GM12878 (cell line): ENCODE measurements around the gene SYNGR3. TPM values are rescaled to one million over a fixed set of nuclear protein-coding genes. Genes with fewer than 3 reads are reported as not detected.

Experiments
- ASH2L ChIP-seq: fragments of 300-600, 200-600 bp; sonication (generic); IDR thresholded peaks from 2 replicates; pipeline ENCODE4 v1.6.1; 2017; ENCODE audit warnings: low read depth, mild to moderate bottlenecking, borderline replicate concordance
- CHD2 ChIP-seq: IDR thresholded peaks from 2 replicates; pipeline ENCODE4 v1.6.1; 2011; ENCODE audit warnings: low read depth, low read length, improper control_type of control experiment, borderline replicate concordance
- E2F8 ChIP-seq: fragments of 450-650 bp; IDR thresholded peaks from 2 replicates; pipeline ENCODE4 v1.6.1; 2018; ENCODE audit warnings: mild to moderate bottlenecking, low read depth, moderate library complexity; ENCODE audit not compliant: partially characterized antibody
- GABPA ChIP-seq: IDR thresholded peaks from 2 replicates; pipeline ENCODE4 v1.6.1; 2014; ENCODE audit warnings: antibody characterized with exemption, low read depth, mild to moderate bottlenecking, inconsistent platforms
- MYC ChIP-seq: IDR thresholded peaks from 2 replicates; pipeline ENCODE4 v1.6.1; 2011; ENCODE audit warnings: mild to moderate bottlenecking, low read length, moderate library complexity, inconsistent platforms; ENCODE audit not compliant: insufficient read depth, insufficient replicate concordance, insufficient read length, severe bottlenecking
- NR2C1 ChIP-seq: fragments of 450-650 bp; IDR thresholded peaks from 2 replicates; pipeline ENCODE4 v1.6.1; 2017; ENCODE audit warnings: antibody characterized with exemption, mild to moderate bottlenecking, moderate library complexity
- RCOR1 ChIP-seq: conservative IDR thresholded peaks from 2 replicates; pipeline ENCODE4 v1.6.1; 2012; ENCODE audit warnings: low read depth, low read length, improper control_type of control experiment
- SMC3 ChIP-seq: IDR thresholded peaks from 2 replicates; pipeline ENCODE4 v1.6.1; 2011; ENCODE audit warnings: low read length, improper control_type of control experiment, borderline replicate concordance
- SRF ChIP-seq, 2 experiments: IDR thresholded peaks; 2 replicates each; pipeline ENCODE4 v1.6.1; 2011; ENCODE audit warnings: low read depth in 2 of 2, low read length in 2 of 2, mild to moderate bottlenecking in 1 of 2, moderate library complexity in 1 of 2
- TAF1 ChIP-seq: IDR thresholded peaks from 2 replicates; pipeline ENCODE4 v1.6.1; 2011; ENCODE audit warnings: mild to moderate bottlenecking, low read depth, low read length, borderline replicate concordance
- ZBTB33 ChIP-seq: fragments of 450-650 bp; IDR thresholded peaks from 2 replicates; pipeline ENCODE4 v1.6.1; 2017; ENCODE audit warnings: mild to moderate bottlenecking
- polyA plus RNA-seq, 11 experiments: library from polyadenylated mRNA; depleted of rRNA in 4 of 11; unstranded in 6 of 11; stranded (reverse) in 5 of 11; fragments of >200 nt; fragmentation: Nextera tagmentation in 4 of 11; fragmentation: Illumina TruSeq in 1 of 11; extraction: Ambion mirVana in 4 of 11; extraction: Trizol in 1 of 11; gene quantifications; 1 replicate in 1 of 11; 2 replicates in 10 of 11; pipeline versions ENCODE4 v1.2.1 to v1.2.3, GENCODE V29; 2011 to 2016; ENCODE audit warnings: inconsistent platforms in 2 of 11, missing spikeins in 2 of 11, low read depth in 1 of 11
- total RNA-seq, 4 experiments: library from RNA; depleted of rRNA in 3 of 4; stranded (reverse); fragments of >200 nt in 3 of 4; fragmentation: Illumina TruSeq in 1 of 4; extraction: Trizol in 1 of 4; gene quantifications; 2 replicates each; pipeline versions ENCODE4 v1.2.1 to v1.2.3, GENCODE V29; 2013 to 2021
- TF ChIP-seq, protein P1 (sequence below): fragments of 450-650 bp; formaldehyde crosslinking; IDR thresholded peaks from 2 replicates; pipeline ENCODE4 v1.5.0; 2022; ENCODE audit warnings: mild to moderate bottlenecking, missing genetic modification characterization
- TF ChIP-seq, protein P2 (sequence below): fragments of 150-350 bp; IDR thresholded peaks from 2 replicates; pipeline ENCODE4 v1.6.1; 2016; ENCODE audit warnings: low read depth, low read length

Gene SYNGR3
- total and polyA plus RNA-seq, 10 of the 15 experiments (the other 5 are each of a cell fraction or from before 2014, with no cell fraction given), result 1.2 to 18.1 (median 6.6) TPM

DNA sequence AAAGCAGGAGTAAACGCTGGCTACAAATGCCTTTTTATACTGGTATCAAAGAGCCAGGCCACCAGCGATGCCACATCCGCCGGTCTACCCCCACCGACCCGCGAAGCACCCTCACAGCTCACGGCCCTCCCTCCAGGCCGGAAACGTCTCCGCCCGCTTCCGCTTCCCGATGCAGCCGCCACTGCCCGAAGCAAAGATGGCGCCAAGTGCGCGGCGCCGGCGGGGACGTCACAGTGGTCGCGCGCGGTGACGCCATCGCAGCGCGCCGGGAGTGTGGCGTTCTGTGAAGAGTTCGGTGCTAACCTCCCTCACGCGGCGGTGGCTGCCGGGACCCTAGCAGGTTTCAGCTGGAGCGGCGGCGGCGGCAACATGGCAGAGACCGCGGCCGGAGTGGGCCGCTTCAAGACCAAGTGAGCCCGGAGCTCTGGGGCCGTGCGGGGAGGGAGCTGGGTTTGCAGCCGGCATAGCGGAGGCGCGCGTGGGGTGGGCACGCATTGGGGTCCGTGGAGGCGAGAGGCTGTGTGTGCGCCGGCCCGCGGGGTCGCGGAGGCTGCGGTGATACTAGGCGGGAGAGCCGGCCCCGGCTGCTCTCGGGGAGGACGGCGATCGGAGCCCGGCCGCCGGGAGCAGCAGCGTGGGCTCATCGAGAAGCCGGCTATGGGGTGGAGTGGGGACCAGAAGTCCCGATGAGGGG, 17.8 kb upstream of the SYNGR3 start, which contains the start of gene TBL3 (continued):
- TF ChIP-seq, protein P1, sequence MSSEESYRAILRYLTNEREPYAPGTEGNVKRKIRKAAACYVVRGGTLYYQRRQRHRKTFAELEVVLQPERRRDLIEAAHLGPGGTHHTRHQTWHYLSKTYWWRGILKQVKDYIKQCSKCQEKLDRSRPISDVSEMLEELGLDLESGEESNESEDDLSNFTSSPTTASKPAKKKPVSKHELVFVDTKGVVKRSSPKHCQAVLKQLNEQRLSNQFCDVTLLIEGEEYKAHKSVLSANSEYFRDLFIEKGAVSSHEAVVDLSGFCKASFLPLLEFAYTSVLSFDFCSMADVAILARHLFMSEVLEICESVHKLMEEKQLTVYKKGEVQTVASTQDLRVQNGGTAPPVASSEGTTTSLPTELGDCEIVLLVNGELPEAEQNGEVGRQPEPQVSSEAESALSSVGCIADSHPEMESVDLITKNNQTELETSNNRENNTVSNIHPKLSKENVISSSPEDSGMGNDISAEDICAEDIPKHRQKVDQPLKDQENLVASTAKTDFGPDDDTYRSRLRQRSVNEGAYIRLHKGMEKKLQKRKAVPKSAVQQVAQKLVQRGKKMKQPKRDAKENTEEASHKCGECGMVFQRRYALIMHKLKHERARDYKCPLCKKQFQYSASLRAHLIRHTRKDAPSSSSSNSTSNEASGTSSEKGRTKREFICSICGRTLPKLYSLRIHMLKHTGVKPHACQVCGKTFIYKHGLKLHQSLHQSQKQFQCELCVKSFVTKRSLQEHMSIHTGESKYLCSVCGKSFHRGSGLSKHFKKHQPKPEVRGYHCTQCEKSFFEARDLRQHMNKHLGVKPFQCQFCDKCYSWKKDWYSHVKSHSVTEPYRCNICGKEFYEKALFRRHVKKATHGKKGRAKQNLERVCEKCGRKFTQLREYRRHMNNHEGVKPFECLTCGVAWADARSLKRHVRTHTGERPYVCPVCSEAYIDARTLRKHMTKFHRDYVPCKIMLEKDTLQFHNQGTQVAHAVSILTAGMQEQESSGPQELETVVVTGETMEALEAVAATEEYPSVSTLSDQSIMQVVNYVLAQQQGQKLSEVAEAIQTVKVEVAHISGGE (CRISPR knock-in tag), result peak; percentile 29; the same call in 1 of the 2 replicates
- TF ChIP-seq NR2C1, result peak; percentile 87
- peak; percentile 65 for TF ChIP-seq MYC
- TF ChIP-seq CHD2, result peak; percentile 93
- peak; percentile 85 for TF ChIP-seq E2F8
- TF ChIP-seq, protein P2, sequence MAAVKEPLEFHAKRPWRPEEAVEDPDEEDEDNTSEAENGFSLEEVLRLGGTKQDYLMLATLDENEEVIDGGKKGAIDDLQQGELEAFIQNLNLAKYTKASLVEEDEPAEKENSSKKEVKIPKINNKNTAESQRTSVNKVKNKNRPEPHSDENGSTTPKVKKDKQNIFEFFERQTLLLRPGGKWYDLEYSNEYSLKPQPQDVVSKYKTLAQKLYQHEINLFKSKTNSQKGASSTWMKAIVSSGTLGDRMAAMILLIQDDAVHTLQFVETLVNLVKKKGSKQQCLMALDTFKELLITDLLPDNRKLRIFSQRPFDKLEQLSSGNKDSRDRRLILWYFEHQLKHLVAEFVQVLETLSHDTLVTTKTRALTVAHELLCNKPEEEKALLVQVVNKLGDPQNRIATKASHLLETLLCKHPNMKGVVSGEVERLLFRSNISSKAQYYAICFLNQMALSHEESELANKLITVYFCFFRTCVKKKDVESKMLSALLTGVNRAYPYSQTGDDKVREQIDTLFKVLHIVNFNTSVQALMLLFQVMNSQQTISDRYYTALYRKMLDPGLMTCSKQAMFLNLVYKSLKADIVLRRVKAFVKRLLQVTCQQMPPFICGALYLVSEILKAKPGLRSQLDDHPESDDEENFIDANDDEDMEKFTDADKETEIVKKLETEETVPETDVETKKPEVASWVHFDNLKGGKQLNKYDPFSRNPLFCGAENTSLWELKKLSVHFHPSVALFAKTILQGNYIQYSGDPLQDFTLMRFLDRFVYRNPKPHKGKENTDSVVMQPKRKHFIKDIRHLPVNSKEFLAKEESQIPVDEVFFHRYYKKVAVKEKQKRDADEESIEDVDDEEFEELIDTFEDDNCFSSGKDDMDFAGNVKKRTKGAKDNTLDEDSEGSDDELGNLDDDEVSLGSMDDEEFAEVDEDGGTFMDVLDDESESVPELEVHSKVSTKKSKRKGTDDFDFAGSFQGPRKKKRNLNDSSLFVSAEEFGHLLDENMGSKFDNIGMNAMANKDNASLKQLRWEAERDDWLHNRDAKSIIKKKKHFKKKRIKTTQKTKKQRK, result no peak
- peak; percentile 85; the same call in 1 of the 2 replicates for TF ChIP-seq RCOR1
- no peak for TF ChIP-seq ZBTB33
- TF ChIP-seq SRF (IDR thresholded peaks at IDR 0.05; ENCODE audit: low read depth in 2 of 2, low read length in 2 of 2), result peak; percentile 87 to 98
- peak; percentile 95 for TF ChIP-seq GABPA
- TF ChIP-seq SMC3, result no peak
- peak; percentile 87 for TF ChIP-seq TAF1
- TF ChIP-seq ASH2L, result no peak
